GM21786 (cell line): ENCODE data around the gene KIR2DL1.
"Not testable (repeated sequence)": the region's sequence is repeated elsewhere in the genome, so short reads cannot be mapped to it uniquely, and the experiment has no call there.

Experiments
- ATAC-seq: cut with Tn5 transposase; IDR thresholded peaks from one replicate; pipeline ENCODE4 v1.9.1; 2021; ENCODE audit not compliant: unreplicated experiment

The KIR2DL1 gene

DNA sequence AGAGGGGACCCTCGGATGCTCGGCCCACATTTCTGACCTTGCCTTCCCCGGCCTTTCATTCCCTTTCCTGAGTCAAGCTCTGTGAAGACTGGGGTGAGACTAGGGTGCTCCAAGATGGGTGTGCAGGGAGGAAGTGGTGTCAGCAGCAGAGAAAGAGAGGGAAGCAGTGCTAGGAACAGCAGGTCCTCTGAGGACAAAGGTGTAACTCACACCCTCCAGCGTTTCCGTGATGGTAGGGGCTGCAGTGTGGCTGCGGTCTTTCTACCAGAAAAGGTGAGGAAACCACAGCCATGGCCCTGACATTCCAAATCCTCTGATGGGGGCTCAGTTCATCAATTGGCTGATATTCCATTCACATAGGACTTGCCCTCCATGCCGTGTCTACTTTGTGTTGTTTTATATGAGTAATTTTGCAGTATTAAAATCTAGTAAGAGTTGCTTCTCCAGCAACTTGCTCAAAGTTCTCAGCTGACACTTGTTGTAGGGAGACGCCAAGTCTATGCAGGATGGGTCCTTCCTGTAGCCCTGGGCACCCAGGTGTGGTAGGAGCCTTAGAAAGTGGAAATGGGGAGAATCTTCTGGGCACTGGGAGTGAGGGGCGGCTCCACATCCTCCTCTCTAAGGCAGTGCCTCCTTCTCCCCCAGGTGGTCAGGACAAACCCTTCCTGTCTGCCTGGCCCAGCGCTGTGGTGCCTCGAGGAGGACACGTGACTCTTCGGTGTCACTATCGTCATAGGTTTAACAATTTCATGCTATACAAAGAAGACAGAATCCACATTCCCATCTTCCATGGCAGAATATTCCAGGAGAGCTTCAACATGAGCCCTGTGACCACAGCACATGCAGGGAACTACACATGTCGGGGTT lies 48.3 kb downstream of the KIR2DL1 start:
- no peak for ATAC-seq

DNA sequence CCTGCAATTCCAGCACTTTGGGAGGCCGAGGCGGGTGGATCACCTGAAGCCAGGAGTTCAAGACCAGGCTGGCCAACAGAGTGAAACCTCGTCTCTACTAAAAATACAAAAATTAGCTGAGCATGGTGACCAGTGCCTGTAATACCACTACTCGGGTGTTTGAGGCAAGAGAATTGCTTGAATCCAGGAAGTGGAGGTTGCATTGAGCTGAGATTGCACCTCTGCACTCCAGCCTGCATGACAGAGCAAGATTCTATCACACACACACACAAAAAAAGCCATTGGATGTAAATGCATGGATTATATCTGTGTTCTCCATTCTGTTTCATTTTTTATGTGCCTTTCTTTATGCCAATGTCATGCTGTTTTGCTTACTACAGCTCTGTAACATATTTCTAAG lies 54.8 kb downstream of the KIR2DL1 start:
- ATAC-seq, result not testable (repeated sequence)

DNA sequence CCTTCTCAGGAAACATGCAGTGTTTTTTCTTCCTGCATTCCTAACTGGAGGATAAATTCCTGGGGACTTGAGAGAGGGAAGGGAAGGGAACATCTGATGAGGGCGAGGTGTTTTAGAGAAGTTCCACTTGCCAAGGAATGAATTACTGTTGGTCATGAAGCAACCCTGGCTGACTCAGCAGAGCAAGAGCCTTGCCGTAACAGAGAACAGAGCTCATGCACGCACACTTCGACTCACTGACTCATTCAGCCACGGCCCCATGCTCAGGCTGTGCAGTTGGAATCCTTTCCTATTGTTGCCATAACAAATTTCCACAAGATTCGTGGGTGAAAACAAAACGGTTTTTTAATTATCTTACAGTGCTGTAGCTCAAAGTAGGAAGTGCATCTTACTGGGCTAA lies 55.7 kb downstream of the KIR2DL1 start:
- ATAC-seq, result not testable (repeated sequence)

DNA sequence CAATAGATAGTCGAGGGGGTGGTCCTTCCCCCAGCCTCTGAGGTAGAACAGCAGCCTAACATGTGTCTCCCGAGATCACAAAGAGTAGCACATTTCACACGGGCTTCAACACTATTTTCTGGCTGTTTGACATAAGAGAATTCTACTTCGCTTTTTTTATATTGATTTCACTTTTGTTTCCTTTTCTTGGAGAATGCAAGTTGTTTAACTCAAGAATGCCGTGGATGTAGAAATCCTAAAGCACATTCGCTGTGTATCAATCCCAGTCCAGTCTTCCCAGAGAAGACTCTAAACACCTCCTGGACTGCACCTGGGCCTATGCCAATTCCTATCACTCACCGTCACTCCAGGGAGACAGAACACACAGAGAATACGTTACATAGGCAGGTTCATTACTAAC lies 58.5 kb downstream of the KIR2DL1 start:
- not testable (repeated sequence) for ATAC-seq

DNA sequence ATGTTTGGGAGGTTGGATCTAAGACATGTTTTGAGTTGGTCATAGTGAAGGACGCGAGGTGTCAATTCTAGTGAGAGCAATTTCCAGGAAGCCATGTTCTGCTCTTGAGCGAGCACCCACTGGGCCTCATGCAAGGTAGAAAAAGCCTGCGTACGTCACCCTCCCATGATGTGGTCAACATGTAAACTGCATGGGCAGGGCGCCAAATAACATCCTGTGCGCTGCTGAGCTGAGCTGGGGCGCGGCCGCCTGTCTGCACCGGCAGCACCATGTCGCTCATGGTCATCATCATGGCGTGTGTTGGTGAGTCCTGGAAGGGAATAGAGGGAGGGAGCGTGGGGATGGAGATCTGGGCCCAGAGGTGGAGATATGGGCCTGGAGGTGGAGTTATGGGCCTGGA lies 62.9 kb downstream of the KIR2DL1 start, which contains the start of gene KIR2DS4:
TSS of gene KIR2DS4 (plus strand) at position 181 of the 400 bp plus-strand sequence.
- ATAC-seq, result not testable (repeated sequence)
